ENCODE data around the gene KCNMB2.

DNA sequence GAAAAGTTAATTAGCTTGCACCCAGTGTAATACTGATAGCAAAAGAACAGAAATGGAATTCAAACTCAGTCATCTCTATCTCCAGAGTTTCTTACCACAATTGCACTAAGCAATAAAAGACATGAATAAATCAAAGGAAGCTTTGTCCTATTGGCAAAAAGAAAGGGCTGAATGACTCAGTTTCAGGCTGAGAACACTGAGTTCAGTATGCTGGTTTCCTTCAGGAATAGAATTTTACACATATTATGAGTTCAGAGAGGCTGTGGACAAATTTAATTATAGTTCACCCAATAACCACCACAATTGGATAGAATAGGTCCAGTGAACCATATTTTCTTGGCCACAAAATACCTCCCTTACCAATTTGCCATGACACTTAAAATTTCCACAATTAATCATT is 249.7 kb downstream of the KCNMB2 start:
- TF ChIP-seq, protein P1, sequence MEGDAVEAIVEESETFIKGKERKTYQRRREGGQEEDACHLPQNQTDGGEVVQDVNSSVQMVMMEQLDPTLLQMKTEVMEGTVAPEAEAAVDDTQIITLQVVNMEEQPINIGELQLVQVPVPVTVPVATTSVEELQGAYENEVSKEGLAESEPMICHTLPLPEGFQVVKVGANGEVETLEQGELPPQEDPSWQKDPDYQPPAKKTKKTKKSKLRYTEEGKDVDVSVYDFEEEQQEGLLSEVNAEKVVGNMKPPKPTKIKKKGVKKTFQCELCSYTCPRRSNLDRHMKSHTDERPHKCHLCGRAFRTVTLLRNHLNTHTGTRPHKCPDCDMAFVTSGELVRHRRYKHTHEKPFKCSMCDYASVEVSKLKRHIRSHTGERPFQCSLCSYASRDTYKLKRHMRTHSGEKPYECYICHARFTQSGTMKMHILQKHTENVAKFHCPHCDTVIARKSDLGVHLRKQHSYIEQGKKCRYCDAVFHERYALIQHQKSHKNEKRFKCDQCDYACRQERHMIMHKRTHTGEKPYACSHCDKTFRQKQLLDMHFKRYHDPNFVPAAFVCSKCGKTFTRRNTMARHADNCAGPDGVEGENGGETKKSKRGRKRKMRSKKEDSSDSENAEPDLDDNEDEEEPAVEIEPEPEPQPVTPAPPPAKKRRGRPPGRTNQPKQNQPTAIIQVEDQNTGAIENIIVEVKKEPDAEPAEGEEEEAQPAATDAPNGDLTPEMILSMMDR (IDR thresholded peaks at IDR 0.05; ENCODE audit: insufficient read depth, low read length) = no peak
- TF ChIP-seq POLR2AphosphoS5 (IDR thresholded peaks at IDR 0.05; ENCODE audit: low read depth) = no peak

All from HL-60 (cell line).